Gastrocnemius medialis (tissue), 4 donors: ENCODE measurements around the gene ORC3.

ENCODE experiments used
- CTCF ChIP-seq, 5 experiments: fragments of 450-650 bp in 3 of 5; fragments of 200-600 bp in 2 of 5; sonication (generic) in 2 of 5; IDR thresholded peaks in 4 of 5; conservative IDR thresholded peaks in 1 of 5; 1 replicate in 4 of 5; 2 replicates in 1 of 5; pipeline ENCODE4 v1.5.1; 2016 to 2019; ENCODE audit warnings: antibody characterized with exemption in 5 of 5, mild to moderate bottlenecking in 3 of 5, moderate library complexity in 3 of 5
- POLR2A ChIP-seq, 2 donors: fragments of 450-650 bp; IDR thresholded peaks; one replicate each; pipeline ENCODE4 v1.6.1; 2017; ENCODE audit warnings: antibody characterized with exemption in 2 of 2, mild to moderate bottlenecking in 2 of 2, moderate library complexity in 2 of 2

GRCh38 chr6:87714093-87714842 is 124.3 kb downstream of the ORC3 start:
- no peak for TF ChIP-seq CTCF (IDR thresholded peaks at IDR 0.05 in 4 of 5, conservative IDR thresholded peaks at IDR 0.05 in 1 of 5)
- no peak for TF ChIP-seq POLR2A (IDR thresholded peaks at IDR 0.05)
